HepG2 (cell line): ENCODE data around the gene EYA2. TPM values are rescaled to one million over a fixed set of nuclear protein-coding genes. Genes with fewer than 3 reads are reported as not detected.

Experiments used
- ARNT ChIP-seq: fragments of 450-650 bp; IDR thresholded peaks from 2 replicates; pipeline ENCODE4 v1.6.1; 2017
- ATF1 ChIP-seq: IDR thresholded peaks from 2 replicates; pipeline ENCODE4 v1.6.1; 2016; ENCODE audit warnings: mild to moderate bottlenecking, control low read depth
- GZF1 ChIP-seq: sonication (generic); formaldehyde crosslinking; IDR thresholded peaks from 2 replicates; pipeline ENCODE4 v1.5.1; 2020; ENCODE audit warnings: mild to moderate bottlenecking, missing genetic modification reagents
- HOXA5 ChIP-seq: sonication (generic); formaldehyde crosslinking; IDR thresholded peaks from 2 replicates; pipeline ENCODE4 v1.4.0; 2020; ENCODE audit warnings: missing genetic modification reagents
- ISX ChIP-seq: sonication (generic); formaldehyde crosslinking; conservative IDR thresholded peaks from 2 replicates; pipeline ENCODE4 v1.5.0; 2020; ENCODE audit warnings: missing genetic modification reagents
- KLF11 ChIP-seq: IDR thresholded peaks from 2 replicates; pipeline ENCODE4 v1.6.1; 2016; ENCODE audit warnings: missing compliant biosample characterization
- LCORL ChIP-seq, 2 experiments: fragments of 450-650 bp in 1 of 2; sonication (generic) in 1 of 2; formaldehyde crosslinking in 1 of 2; IDR thresholded peaks; 2 replicates each; pipeline versions ENCODE4 v1.5.0 to v1.6.1; 2017 to 2020; ENCODE audit warnings: antibody characterized with exemption in 1 of 2, missing genetic modification reagents in 1 of 2
- NCOR1 ChIP-seq: fragments of 200-600 bp; sonication (generic); IDR thresholded peaks from 2 replicates; pipeline ENCODE4 v1.7.0; 2017; ENCODE audit warnings: antibody characterized with exemption, low read length, borderline replicate concordance
- NFKB2 ChIP-seq: sonication (generic); formaldehyde crosslinking; IDR thresholded peaks from 2 replicates; pipeline ENCODE4 v1.4.0; 2020; ENCODE audit warnings: missing genetic modification reagents, borderline replicate concordance
- NR2F2 ChIP-seq: IDR thresholded peaks from 2 replicates; pipeline ENCODE4 v1.6.1; 2012; ENCODE audit warnings: low read depth, inconsistent platforms, borderline replicate concordance
- NR2F6 ChIP-seq, 2 experiments: IDR thresholded peaks; 2 replicates each; pipeline ENCODE4 v1.6.1; 2016; ENCODE audit warnings: antibody characterized with exemption in 1 of 2, mild to moderate bottlenecking in 1 of 2
- PLRG1 ChIP-seq: fragments of 450-650 bp; conservative IDR thresholded peaks from 2 replicates; pipeline ENCODE4 v1.6.1; 2016
- SNRNP70 ChIP-seq: fragments of 200-400 bp; formaldehyde crosslinking; IDR thresholded peaks from 2 replicates; pipeline ENCODE4 v1.6.1; 2017; ENCODE audit warnings: mild to moderate bottlenecking, low read depth, low read length, moderate library complexity
- SP4 ChIP-seq: sonication (generic); formaldehyde crosslinking; IDR thresholded peaks from 2 replicates; pipeline ENCODE4 v1.8.1; 2023; ENCODE audit warnings: mild to moderate bottlenecking, missing genetic modification reagents
- SRSF9 ChIP-seq: fragments of 200-400 bp; formaldehyde crosslinking; IDR thresholded peaks from 2 replicates; pipeline ENCODE4 v1.6.1; 2018; ENCODE audit warnings: borderline replicate concordance, mild to moderate bottlenecking, low read depth, low read length; ENCODE audit not compliant: insufficient read depth, poor library complexity, severe bottlenecking
- STAG1 ChIP-seq: sonication (generic); formaldehyde crosslinking; IDR thresholded peaks from 2 replicates; pipeline ENCODE4 v1.4.0; 2020; ENCODE audit warnings: missing genetic modification reagents
- TBL1XR1 ChIP-seq: fragments of 150-350 bp; IDR thresholded peaks from 2 replicates; pipeline ENCODE4 v1.6.1; 2014; ENCODE audit warnings: borderline replicate concordance, low read length; ENCODE audit not compliant: partially characterized antibody
- THAP11 ChIP-seq: IDR thresholded peaks from 2 replicates; pipeline ENCODE4 v1.6.1; 2016; ENCODE audit warnings: missing biosample characterization, missing genetic modification reagents
- ZBTB34 ChIP-seq: sonication (generic); formaldehyde crosslinking; IDR thresholded peaks from 2 replicates; pipeline ENCODE4 v1.8.0; 2022; ENCODE audit warnings: mild to moderate bottlenecking, missing genetic modification reagents
- ZNF230 ChIP-seq: sonication (generic); formaldehyde crosslinking; IDR thresholded peaks from 2 replicates; pipeline ENCODE4 v1.4.0; 2020; ENCODE audit warnings: mild to moderate bottlenecking, missing genetic modification reagents
- ZNF256 ChIP-seq: sonication (generic); formaldehyde crosslinking; conservative IDR thresholded peaks from 2 replicates; pipeline ENCODE4 v1.4.0; 2020; ENCODE audit warnings: missing genetic modification reagents
- ZNF678 ChIP-seq: sonication (generic); formaldehyde crosslinking; IDR thresholded peaks from 2 replicates; pipeline ENCODE4 v1.4.0; 2020; ENCODE audit warnings: mild to moderate bottlenecking, missing genetic modification reagents
- ZNF75D ChIP-seq: sonication (generic); formaldehyde crosslinking; IDR thresholded peaks from 2 replicates; pipeline ENCODE4 v1.8.1; 2023; ENCODE audit warnings: missing genetic modification reagents, mild to moderate bottlenecking, borderline replicate concordance
- polyA plus RNA-seq, 8 experiments: library from polyadenylated mRNA; depleted of rRNA in 3 of 8; stranded (reverse) in 7 of 8; unstranded in 1 of 8; fragments of >200 nt; fragmentation: Illumina TruSeq in 4 of 8; extraction: Trizol in 4 of 8; gene quantifications; 2 replicates each; pipeline versions ENCODE4 v1.2.1 to v1.2.3, GENCODE V29; 2011 to 2016; ENCODE audit warnings: low read depth in 4 of 8, missing spikeins in 1 of 8, mixed read lengths in 1 of 8; ENCODE audit not compliant: insufficient read depth in 1 of 8
- total RNA-seq, 5 experiments: library from RNA; depleted of rRNA; stranded (reverse); fragments of >200 nt; fragmentation: Illumina TruSeq; extraction: Trizol; gene quantifications; 2 replicates each; pipeline ENCODE4 v1.2.3, GENCODE V29; 2016; ENCODE audit warnings: low read depth in 1 of 5
- TF ChIP-seq, protein P1 (sequence below): IDR thresholded peaks from 2 replicates; pipeline ENCODE4 v1.6.1; 2012; ENCODE audit warnings: low read depth, low read length, improper control_type of control experiment
- TF ChIP-seq, protein P2 (sequence below): IDR thresholded peaks from 2 replicates; pipeline ENCODE4 v1.4.0; 2020; ENCODE audit warnings: mild to moderate bottlenecking, missing genetic modification reagents

Gene EYA2
- total and polyA plus RNA-seq, 2 of the 13 experiments (the other 11 are each of a cell fraction or from before 2014, with no cell fraction given) = not detected

DNA sequence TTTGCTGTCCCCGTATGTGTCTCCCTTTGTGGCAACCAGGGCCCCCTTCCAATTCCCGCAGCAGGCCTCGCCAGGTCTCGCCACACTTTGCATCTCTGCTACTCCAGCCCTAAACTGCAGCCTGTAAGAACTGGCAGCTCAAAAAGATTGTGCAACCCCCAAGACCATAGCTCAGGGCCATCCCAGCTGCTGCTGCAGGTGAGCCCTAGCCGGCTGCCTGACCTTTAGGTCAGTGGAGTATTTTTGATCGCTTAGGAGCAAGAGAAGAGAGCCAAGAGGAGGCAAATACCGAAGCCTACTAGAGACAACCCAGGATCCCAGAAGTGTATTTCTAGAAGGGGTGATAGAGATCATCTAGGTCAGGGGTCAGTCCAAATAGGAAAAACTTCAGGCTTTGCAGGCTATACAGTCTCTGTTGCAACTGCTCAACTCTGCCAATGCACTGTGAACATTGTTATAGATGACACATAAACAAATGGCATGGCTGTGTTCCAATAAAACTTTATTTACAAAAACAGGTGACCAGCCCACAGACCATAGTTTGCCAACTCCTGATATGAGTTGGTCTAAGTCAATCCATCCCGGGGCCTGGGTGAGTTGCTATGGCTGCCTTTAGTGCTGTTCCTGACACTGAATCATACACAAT is 138.4 kb downstream of the EYA2 start (continued):
- TF ChIP-seq GZF1 (CRISPR knock-in tag) (no peak), NR2F2 (peak; percentile 41), NCOR1 (no peak; the same call in 1 of the 2 replicates), TBL1XR1 (no peak), ARNT (no peak), ZNF230 (CRISPR knock-in tag) (no peak), NFKB2 (CRISPR knock-in tag) (no peak; the same call in 1 of the 2 replicates), ZNF678 (no peak), HOXA5 (CRISPR knock-in tag) (no peak), STAG1 (CRISPR knock-in tag) (peak; percentile 14; the same call in 1 of the 2 replicates), NR2F6 (IDR thresholded peaks at IDR 0.05) (peak; percentile 83), NR2F6 (CRISPR knock-in tag; IDR thresholded peaks at IDR 0.05) (peak; percentile 89), LCORL (IDR thresholded peaks at IDR 0.05) (no peak), LCORL (CRISPR knock-in tag; IDR thresholded peaks at IDR 0.05) (peak; percentile 78; the same call in 1 of the 2 replicates), ISX (CRISPR knock-in tag) (no peak), THAP11 (CRISPR knock-in tag) (peak; percentile 45; the same call in 1 of the 2 replicates), PLRG1 (no peak), ZNF256 (CRISPR knock-in tag) (no peak), SNRNP70 (no peak), SP4 (CRISPR knock-in tag) (no peak), KLF11 (CRISPR knock-in tag) (no peak), ZNF75D (CRISPR knock-in tag) (no peak), ZBTB34 (CRISPR knock-in tag) (no peak), SRSF9 (no peak), ATF1 (CRISPR knock-in tag) (no peak)
- TF ChIP-seq, protein P1, sequence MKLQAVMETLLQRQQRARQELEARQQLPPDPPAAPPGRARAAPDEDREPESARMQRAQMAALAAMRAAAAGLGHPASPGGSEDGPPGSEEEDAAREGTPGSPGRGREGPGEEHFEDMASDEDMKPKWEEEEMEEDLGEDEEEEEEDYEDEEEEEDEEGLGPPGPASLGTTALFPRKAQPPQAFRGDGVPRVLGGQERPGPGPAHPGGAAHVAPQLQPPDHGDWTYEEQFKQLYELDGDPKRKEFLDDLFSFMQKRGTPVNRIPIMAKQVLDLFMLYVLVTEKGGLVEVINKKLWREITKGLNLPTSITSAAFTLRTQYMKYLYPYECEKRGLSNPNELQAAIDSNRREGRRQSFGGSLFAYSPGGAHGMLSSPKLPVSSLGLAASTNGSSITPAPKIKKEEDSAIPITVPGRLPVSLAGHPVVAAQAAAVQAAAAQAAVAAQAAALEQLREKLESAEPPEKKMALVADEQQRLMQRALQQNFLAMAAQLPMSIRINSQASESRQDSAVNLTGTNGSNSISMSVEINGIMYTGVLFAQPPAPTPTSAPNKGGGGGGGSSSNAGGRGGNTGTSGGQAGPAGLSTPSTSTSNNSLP = no peak
- TF ChIP-seq, protein P2, sequence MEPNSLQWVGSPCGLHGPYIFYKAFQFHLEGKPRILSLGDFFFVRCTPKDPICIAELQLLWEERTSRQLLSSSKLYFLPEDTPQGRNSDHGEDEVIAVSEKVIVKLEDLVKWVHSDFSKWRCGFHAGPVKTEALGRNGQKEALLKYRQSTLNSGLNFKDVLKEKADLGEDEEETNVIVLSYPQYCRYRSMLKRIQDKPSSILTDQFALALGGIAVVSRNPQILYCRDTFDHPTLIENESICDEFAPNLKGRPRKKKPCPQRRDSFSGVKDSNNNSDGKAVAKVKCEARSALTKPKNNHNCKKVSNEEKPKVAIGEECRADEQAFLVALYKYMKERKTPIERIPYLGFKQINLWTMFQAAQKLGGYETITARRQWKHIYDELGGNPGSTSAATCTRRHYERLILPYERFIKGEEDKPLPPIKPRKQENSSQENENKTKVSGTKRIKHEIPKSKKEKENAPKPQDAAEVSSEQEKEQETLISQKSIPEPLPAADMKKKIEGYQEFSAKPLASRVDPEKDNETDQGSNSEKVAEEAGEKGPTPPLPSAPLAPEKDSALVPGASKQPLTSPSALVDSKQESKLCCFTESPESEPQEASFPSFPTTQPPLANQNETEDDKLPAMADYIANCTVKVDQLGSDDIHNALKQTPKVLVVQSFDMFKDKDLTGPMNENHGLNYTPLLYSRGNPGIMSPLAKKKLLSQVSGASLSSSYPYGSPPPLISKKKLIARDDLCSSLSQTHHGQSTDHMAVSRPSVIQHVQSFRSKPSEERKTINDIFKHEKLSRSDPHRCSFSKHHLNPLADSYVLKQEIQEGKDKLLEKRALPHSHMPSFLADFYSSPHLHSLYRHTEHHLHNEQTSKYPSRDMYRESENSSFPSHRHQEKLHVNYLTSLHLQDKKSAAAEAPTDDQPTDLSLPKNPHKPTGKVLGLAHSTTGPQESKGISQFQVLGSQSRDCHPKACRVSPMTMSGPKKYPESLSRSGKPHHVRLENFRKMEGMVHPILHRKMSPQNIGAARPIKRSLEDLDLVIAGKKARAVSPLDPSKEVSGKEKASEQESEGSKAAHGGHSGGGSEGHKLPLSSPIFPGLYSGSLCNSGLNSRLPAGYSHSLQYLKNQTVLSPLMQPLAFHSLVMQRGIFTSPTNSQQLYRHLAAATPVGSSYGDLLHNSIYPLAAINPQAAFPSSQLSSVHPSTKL (CRISPR knock-in tag) = peak; percentile 85
